ENCODE results near the gene TSPAN9.

TSPAN9 gene

DNA sequence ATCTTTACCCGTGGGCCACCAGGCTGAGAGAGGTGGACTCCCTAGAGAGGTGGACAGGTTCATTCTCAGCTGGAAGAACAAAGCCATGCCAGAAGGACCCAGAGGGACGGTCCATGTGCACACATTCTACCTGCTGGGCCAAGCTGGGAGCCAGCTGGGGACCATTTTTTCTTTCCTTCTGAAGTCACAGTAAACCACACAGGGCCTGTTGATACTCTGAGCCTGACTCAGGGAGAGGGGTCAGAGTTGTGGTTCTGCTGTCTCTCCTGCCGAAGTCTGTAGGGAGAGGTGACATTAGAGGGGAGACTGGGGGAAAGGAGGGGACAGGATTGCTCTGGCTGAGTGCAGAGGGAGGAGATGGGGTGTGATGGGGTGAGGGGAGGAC, 148.6 kb downstream of the TSPAN9 start:
- DNase-seq (ENCODE audit: extremely low read depth, low read depth), result no peak
- TF ChIP-seq, protein P1, sequence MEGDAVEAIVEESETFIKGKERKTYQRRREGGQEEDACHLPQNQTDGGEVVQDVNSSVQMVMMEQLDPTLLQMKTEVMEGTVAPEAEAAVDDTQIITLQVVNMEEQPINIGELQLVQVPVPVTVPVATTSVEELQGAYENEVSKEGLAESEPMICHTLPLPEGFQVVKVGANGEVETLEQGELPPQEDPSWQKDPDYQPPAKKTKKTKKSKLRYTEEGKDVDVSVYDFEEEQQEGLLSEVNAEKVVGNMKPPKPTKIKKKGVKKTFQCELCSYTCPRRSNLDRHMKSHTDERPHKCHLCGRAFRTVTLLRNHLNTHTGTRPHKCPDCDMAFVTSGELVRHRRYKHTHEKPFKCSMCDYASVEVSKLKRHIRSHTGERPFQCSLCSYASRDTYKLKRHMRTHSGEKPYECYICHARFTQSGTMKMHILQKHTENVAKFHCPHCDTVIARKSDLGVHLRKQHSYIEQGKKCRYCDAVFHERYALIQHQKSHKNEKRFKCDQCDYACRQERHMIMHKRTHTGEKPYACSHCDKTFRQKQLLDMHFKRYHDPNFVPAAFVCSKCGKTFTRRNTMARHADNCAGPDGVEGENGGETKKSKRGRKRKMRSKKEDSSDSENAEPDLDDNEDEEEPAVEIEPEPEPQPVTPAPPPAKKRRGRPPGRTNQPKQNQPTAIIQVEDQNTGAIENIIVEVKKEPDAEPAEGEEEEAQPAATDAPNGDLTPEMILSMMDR (IDR thresholded peaks at IDR 0.05; ENCODE audit: low read depth, low read length), result no peak

DNA sequence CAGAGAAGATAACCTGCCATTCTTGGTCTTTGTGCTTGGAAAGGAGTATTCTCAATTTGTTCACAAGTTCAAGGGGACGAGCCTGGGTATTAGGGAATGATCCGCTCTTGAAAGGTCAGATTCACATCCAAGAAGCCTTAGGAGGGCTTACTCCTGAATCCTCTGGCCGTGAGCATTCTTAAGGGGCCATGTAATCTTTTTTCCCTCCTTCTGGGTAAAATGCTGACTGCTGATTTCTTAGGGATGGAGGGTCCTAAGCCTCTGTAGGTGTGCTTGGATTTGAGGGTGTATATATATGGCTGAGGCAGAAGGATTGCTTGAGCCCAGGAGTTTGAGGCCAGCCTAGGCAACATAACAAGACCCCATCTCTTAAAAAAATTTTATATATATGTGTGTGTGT, 149.1 kb downstream of the TSPAN9 start:
- no peak for DNase-seq (ENCODE audit: extremely low read depth, low read depth)
- TF ChIP-seq, protein P1 (IDR thresholded peaks at IDR 0.05; ENCODE audit: low read depth, low read length), result no peak

- TF ChIP-seq, protein P1 (IDR thresholded peaks at IDR 0.05; ENCODE audit: low read depth, low read length), result no peak
- DNase-seq (ENCODE audit: extremely low read depth, low read depth), result no peak
Measured at GRCh38 chr12:3227076-3227975, 150.1 kb downstream of the TSPAN9 start.

DNA sequence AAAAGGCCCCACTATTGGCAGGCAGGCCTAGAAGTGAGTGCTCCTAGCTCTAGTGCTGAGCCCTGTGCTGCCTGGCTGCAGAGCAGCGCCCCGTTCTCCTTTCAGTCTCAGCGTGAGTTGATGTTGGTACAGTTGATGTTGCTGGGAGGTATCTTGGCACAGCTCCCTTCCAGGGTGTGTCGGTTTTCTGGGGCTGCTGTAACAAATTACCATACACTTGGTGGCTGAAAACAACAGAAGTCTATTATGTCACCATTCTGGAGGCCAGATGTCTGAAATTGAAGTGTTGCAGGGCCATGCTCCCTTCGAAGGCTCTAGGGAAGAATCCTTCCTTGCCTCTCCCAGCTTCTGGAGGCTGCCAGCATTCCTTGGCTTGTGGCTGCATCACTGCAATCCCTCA, 151.4 kb downstream of the TSPAN9 start:
- TF ChIP-seq, protein P1 (IDR thresholded peaks at IDR 0.05; ENCODE audit: low read depth, low read length), result no peak
- DNase-seq (ENCODE audit: extremely low read depth, low read depth), result no peak

DNA sequence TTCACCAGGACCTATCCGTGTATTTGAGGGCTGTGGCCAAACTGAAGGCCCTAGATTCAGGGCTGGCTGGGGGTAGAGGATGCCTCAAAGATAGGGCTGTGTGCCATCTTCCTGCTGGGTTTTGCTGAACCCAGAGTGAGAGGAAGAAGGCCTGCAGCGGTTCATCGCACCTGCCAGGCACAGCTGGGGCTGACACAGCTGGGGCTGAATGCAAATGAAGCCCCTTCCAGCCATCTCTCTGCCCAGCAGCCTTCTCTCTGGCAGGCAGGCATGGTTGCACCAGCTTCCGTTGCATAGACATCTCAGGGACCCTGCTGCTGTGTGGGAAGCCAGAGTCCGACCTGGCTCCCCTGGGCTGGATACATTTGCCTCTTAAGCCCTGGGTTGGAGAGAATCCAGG, 152.4 kb downstream of the TSPAN9 start:
- TF ChIP-seq, protein P1 (IDR thresholded peaks at IDR 0.05; ENCODE audit: low read depth, low read length), result no peak
- no peak for DNase-seq (ENCODE audit: extremely low read depth, low read depth)

DNA sequence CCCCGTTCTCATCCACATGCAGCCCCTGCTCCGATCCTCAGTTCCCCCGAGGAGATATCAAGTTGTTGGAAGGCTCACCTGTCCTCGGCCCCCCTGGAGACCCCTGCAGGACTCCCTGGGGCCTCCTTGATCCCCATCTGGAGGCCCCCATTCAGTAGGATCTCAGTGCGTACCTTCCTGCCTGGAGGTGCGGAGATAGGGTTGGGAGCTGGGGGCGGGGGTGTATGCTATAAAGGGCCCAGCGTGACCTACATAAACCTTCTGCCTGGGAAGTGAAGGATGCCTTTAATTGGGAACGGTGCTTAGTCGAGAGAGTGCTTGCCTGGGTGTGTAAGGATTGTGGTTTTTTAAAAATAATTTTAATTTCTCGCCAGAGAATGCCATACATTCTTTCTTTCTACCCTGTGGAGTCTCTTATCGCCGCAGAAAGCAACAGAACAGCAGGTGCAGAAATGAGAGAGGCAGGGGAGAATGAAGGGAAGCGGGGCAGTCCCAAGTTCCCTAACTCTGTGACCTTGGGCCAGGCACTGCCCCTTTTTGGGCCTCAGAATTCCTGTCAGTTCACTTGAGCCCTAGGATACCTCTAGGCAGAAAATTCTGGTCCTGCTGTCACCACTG, 153.7 kb downstream of the TSPAN9 start:
- TF ChIP-seq, protein P1 (IDR thresholded peaks at IDR 0.05; ENCODE audit: low read depth, low read length), result no peak
- no peak for DNase-seq (ENCODE audit: extremely low read depth, low read depth)

- TF ChIP-seq, protein P1 (IDR thresholded peaks at IDR 0.05; ENCODE audit: low read depth, low read length), result no peak
- DNase-seq (ENCODE audit: extremely low read depth, low read depth), result no peak
Measured at GRCh38 chr12:3231399-3231876, 154.3 kb downstream of the TSPAN9 start.
